ENCODE data around the gene H6PD.
A peak's percentile ranks its signal among the peaks of the same experiment; 100 is the strongest.

The H6PD gene

GRCh38 chr1:9257851-9258250 lies 23.3 kb downstream of the H6PD start:
- no peak for DNase-seq (ENCODE audit: low read depth in 2 of 2)

- no peak for DNase-seq (ENCODE audit: low read depth in 2 of 2)
Measured at GRCh38 chr1:9258629-9259028, 24.1 kb downstream of the H6PD start.

DNA sequence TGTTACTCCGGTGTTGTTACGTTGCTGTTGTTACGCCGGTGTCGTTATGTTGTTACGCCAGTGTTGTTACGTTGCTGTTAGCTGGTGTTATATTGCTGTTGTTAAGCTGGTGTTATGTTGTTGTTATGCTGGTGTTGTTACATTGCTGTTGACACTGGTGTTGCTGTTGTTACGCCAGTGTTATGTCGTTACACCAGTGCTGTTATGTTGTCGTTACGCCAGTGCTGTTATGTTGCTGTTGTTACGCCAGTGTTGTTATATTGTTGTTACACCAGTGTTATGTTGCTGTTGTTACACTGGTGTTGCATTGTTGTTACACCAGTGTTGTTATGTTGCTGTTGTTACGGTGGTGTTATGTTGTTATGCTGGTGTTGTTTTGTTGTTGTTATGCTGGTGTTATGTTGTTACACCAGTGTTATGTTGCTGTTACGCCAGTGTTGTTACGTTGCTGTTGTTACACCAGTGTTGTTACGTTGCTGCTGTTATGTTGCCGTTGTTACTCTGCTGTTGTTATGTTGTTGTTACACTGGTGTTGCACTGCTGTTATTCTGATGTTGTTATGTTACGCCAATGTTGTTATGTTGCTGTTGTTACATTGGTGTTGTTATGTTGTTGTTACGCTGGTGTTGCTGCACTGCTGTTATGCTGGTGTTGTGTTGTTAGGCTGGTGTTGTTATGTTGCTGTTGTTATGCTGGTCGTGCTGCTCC lies 25.6 kb downstream of the H6PD start:
- DNase-seq (ENCODE audit: low read depth in 2 of 2): no peak

GRCh38 chr1:9261496-9261895 lies 26.9 kb downstream of the H6PD start:
- DNase-seq (ENCODE audit: low read depth in 2 of 2): no peak

DNA sequence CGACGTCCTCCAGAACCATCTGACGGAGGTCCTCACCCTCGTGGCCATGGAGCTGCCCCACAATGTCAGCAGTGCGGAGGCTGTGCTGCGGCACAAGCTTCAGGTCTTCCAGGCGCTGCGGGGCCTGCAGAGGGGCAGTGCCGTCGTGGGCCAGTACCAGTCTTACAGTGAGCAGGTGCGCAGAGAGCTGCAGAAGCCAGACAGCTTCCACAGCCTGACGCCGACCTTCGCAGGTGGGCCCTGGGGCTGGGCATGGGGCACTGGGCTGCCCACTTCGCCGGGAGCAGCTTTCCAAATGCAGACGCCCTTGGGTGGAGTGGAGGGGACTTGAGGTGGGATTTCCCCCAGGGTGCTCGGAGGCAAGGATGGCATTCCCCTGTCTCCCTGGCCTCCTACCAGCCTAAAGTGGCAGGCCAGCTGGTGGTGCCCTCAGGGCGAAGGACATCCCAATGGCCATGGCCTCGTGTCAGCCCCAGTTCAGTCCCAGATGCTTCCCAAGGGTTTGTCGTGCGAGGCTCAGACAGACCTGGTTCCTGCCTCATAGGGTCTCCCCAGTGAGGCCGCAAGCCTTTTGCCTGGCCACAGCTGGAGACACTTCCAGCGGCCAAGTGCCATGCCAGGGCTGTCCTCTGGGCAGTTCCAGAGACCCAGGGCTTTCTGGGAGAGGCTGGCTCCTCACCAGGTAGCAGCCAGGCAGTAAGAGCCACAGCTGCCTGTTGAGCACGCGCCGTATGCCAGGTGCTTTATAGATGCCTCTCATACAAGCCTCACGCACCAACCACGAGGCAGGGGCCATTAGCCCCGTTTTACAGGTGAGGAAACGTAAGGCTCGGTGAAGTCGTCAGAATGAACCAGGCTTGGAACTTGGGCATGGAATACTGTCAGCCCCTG lies 27.8 kb downstream of the H6PD start:
- no peak for DNase-seq (ENCODE audit: low read depth in 2 of 2)

DNA sequence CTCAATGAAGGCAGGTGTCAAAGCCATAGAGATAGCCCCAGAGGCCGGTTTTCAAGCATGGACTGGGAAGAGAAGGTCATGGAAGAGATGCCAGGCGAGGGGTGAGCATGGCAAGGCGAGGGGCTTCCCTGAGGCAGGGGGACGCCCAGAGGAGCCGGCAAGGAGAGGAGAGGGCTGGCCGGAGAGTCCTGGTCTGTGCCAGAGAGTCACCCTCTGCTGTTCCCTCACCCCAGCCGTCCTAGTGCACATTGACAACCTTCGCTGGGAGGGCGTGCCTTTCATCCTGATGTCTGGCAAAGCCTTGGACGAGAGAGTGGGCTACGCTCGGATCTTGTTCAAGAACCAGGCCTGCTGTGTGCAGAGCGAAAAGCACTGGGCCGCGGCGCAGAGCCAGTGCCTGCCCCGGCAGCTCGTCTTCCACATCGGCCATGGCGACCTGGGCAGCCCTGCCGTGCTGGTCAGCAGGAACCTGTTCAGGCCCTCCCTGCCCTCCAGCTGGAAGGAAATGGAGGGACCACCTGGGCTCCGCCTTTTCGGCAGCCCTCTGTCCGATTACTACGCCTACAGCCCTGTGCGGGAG lies 28.8 kb downstream of the H6PD start:
- DNase-seq (ENCODE audit: low read depth in 2 of 2): no peak

DNA sequence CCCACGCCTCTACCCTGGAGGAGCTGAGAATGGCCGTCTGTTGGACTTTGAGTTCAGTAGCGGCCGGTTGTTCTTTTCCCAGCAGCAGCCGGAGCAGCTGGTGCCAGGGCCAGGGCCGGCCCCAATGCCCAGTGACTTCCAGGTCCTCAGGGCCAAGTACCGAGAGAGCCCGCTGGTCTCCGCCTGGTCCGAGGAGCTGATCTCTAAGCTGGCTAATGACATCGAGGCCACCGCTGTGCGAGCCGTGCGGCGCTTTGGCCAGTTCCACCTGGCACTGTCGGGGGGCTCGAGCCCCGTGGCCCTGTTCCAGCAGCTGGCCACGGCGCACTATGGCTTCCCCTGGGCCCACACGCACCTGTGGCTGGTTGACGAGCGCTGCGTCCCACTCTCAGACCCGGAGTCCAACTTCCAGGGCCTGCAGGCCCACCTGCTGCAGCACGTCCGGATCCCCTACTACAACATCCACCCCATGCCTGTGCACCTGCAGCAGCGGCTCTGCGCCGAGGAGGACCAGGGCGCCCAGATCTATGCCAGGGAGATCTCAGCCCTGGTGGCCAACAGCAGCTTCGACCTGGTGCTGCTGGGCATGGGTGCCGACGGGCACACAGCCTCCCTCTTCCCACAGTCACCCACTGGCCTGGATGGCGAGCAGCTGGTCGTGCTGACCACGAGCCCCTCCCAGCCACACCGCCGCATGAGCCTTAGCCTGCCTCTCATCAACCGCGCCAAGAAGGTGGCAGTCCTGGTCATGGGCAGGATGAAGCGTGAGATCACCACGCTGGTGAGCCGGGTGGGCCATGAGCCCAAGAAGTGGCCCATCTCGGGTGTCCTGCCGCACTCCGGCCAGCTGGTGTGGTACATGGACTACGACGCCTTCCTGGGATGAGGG lies 29.7 kb downstream of the H6PD start:
- no peak for DNase-seq (ENCODE audit: low read depth in 2 of 2)

DNA sequence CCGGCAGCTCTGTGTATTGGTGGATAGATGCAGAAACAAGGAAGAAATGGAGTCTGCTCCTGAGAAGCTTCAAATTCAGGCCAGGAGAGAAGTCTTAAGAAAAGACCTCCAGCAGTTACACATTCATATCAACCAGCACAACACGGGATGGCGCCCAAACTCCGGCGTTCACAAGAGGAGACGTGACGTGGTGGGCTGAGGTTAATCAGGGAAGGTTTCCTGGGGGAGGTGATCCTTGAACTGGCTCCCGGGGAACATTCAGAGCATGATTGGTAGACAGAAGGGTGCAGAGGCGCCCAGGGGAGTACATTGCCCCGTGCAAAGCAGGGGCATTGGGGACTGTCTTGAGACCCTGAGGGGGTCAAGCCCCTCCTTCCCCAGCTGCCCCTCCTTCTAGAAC lies 30.5 kb downstream of the H6PD start:
- DNase-seq (ENCODE audit: low read depth in 2 of 2): no peak

DNA sequence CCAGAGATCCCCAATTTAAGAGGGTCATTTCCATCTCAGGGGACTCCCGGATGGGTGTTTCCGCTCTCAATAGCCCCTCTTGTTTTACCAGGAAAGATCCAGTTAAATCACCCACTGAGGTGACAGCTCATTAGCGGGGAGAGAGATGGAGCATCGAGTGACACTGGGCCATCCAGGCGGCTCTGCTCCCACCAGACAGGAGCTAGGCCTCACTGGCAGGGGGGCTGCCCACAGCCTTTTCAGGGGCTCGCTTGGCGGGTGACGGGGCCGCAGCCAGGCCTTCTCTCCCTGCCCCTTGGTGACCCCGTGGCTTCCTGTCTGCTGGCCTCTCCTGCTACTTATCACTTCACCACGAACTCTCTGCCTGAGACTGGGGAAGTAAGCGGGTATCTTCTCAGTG lies 31.4 kb downstream of the H6PD start:
- DNase-seq (ENCODE audit: low read depth in 2 of 2): no peak

GRCh38 chr1:9267352-9267686 lies 32.7 kb downstream of the H6PD start:
- no peak for DNase-seq (ENCODE audit: low read depth in 2 of 2)

- DNase-seq (ENCODE audit: low read depth in 2 of 2): no peak
Measured at GRCh38 chr1:9267827-9268581, 33.4 kb downstream of the H6PD start.

GRCh38 chr1:9269078-9269501 lies 34.5 kb downstream of the H6PD start:
- no peak for DNase-seq (ENCODE audit: low read depth in 2 of 2)

GRCh38 chr1:9269721-9270120 lies 35.1 kb downstream of the H6PD start:
- no peak for DNase-seq (ENCODE audit: low read depth in 2 of 2)

DNA sequence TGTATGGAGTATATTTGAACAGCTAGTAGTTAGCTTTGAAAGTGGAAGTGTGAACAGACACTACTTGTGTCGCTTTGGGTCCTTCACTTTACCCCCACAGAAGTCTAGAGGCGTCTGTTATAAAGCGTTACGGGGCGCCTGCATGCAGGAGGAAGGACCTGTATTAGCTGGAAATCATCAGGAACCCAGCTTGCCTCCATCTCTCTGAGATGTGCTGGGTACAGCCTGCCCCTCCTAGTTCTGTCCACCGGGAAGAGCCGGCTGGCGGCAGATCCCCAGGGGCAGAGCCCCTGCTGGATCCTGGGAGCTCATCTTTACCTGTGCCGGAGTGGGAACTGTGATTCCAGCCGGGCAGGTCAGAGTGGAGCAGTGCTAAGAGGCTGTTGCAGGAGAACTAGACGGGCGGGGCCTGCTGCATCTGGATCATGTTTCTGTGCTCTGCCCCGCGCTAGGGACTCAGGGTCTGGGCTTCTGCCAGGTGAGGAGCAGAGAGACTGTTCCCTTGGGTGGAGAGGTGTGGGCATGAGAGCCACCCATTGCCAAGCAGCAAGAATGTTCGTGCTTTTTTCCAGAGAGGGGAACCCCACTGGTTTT lies 35.8 kb downstream of the H6PD start:
- DNase-seq (ENCODE audit: low read depth in 2 of 2): no peak

GRCh38 chr1:9271283-9271682 lies 36.7 kb downstream of the H6PD start:
- no peak for DNase-seq (ENCODE audit: low read depth in 2 of 2)

- no peak for DNase-seq (ENCODE audit: low read depth in 2 of 2)
Measured at GRCh38 chr1:9271861-9272595, 37.5 kb downstream of the H6PD start.

- DNase-seq (ENCODE audit: low read depth in 2 of 2): no peak
Measured at GRCh38 chr1:9273177-9273576, 38.6 kb downstream of the H6PD start.

DNA sequence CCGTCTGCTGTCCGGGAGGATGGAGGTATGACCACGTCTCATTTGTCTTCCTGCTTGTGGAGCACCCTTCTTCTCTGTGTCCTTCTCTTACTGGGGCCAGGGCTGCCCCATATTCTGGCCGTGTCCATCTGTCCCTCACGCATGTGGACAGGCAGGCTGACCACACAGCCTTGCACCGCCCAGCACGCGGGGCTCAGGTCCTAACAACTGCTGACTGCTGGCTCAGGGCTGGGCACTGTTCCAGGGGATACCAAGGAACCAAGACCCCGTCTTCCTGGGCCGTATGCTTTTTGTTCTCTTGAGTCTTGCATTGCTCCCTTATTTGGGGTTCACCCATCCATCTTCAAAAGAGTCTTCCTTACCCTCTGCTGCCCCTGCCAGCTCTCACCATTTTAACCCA lies 40.6 kb downstream of the H6PD start:
- no peak for DNase-seq (ENCODE audit: low read depth in 2 of 2)

DNA sequence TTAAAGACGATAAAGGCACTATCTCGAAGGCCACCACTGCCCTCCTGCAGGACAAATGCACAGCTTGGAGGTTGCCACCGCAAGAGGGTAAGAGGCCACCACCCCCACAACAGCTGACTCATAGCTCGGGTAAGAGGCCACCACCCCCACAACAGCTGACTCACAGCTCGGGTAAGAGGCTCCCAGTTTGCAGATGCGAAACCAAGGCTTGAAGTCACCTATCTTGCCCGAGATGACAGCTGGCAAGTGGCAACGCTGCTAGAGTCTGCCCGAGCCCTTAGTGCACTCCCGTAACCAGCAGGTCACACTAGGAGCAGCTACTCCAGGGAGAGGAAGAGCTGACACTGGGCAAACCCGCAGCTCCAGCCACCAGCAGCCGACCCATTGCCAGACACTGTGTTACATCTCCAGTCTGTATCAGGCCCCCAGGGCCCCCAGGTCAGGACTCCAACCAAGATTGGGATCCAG lies 41.0 kb downstream of the H6PD start:
- peak; percentile 62 to 74 for DNase-seq (ENCODE audit: low read depth in 2 of 2)

GRCh38 chr1:9278116-9278515 lies 43.5 kb downstream of the H6PD start:
- no peak for DNase-seq (ENCODE audit: low read depth in 2 of 2)
